ENCODE data around the gene MARCHF3.
"Not testable (repeated sequence)": the region's sequence is repeated elsewhere in the genome, so short reads cannot be mapped to it uniquely, and the experiment has no call there.

DNA sequence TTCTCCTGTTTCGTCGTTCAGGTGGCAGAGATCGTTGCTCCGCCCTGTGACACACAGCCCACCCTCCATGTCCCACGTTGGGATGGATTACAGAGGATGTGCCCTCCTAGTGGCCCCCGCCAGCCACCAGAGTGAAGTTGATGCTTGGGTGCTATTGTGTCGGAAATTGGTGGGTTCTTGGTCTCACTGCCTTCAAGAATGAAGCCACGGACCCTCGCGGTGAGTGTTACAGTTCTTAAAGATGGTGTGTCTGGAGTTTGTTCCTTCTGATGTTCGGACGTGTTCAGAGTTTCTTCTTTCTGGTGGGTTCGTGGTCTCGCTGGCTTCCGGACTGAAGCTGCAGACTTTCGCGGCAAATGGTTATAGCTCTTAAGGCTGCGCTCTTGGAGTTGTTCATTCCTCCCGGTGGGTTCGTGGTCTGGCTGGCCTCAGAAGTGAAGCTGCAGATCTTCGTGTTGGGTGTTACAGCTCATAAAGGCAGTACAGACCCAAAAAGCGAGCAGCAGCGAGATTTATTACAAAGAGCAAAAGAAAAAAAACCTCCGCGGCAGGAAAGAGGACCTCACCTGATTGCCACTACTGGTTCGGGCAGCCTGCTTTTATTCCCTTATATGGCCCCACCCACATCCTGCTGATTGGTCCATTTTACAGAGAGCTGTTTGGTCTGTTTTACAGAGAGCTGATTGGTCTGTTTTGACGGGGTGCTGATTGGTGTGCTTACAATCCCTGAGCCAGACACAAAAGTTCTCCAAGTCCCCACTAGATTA, 176.6 kb downstream of the MARCHF3 start:
- TF ChIP-seq CTCF (IDR thresholded peaks at IDR 0.05), result not testable (repeated sequence)
- TF ChIP-seq POLR2A (IDR thresholded peaks at IDR 0.05), result peak in 1 of 2 donors; percentile 35
